ENCODE data around the gene ZNF830. TPM values are rescaled to one million over a fixed set of nuclear protein-coding genes. Genes with fewer than 3 reads are reported as not detected.

The ZNF830 gene
- total RNA-seq, 1 experiment from 2014 or later, result 19.2 TPM

DNA sequence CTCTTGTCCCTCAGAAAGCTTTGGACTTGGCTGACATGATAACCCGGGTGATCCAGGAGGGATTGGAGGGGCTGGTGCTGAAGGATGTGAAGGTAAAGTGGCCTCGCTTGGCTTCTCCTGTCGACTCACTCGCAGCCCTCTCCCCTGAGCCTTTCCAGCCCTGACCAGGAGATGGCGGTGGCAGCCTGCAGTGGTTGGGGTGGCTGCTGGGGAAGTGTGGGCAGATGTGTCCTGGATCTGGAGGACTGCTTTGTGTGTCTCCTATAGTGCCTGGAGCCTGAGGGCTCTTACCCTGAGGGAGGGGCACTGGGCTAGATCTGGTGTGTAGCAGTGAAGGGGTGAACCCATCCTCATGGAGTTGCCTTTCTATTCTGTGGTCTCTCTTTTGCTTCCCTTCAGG lies 36.9 kb downstream of the ZNF830 start:
- H2BK120ac ChIP-seq (ENCODE audit: low read depth, low read length, poor library complexity, severe bottlenecking), result no peak overlapping the region
- no peak overlapping the region for H4K8ac ChIP-seq (replicated peaks; ENCODE audit: insufficient read length, low read depth, low read length)
- H3K9me3 ChIP-seq (ENCODE audit: control insufficient read depth, low read depth, low read length), result no peaks in the 10 kb centered on the region
- no peaks in the 10 kb centered on the region for H3K79me2 ChIP-seq (ENCODE audit: insufficient read depth, low read length)
- H2BK15ac ChIP-seq (ENCODE audit: low read depth, low read length), result no peak overlapping the region
- Mint-ChIP-seq H3K27me3 (ENCODE audit: low read depth) (no peaks in the 10 kb centered on the region), H3K4me1 (no peaks in the 10 kb centered on the region), H3K4me3 (peak overlapping the region in 1 of 2 experiments; percentile 14; a peak in 1 of 5 replicates), H3K27ac (no peak overlapping the region; a peak in 2 of 7 replicates), H3K9me3 (no peaks in the 10 kb centered on the region), H3K36me3 (ENCODE audit: insufficient read depth in 1 of 3, low read depth in 3 of 3) (peaks cover 31 to 99% (median 95%) of the 10 kb centered on the region in 3 experiments)
- H3K18ac ChIP-seq (ENCODE audit: insufficient read length, low read depth, low read length), result no peak overlapping the region
- no peak overlapping the region for H2AK5ac ChIP-seq (ENCODE audit: insufficient read length, low read length)
- no peak overlapping the region for H3T11ph ChIP-seq (ENCODE audit: low read length)
- no peak overlapping the region for H2BK20ac ChIP-seq (ENCODE audit: low read depth, low read length, poor library complexity, severe bottlenecking)
- no peak overlapping the region for H3K9ac ChIP-seq (ENCODE audit: extremely low read depth, insufficient read length, low read length)
- H3K56ac ChIP-seq (ENCODE audit: insufficient read length, low read depth, low read length), result no peak overlapping the region
- no peak overlapping the region for H3K4ac ChIP-seq (ENCODE audit: low read depth, low read length)
- DNase-seq, result peak; percentile 85
- H4K5ac ChIP-seq (ENCODE audit: insufficient read length, low read depth, low read length), result no peak overlapping the region
- no peak overlapping the region for H2BK12ac ChIP-seq (ENCODE audit: insufficient read length, low read depth, low read length)
- H3K23me2 ChIP-seq (ENCODE audit: insufficient read length, low read depth, low read length, poor library complexity, severe bottlenecking), result no peaks in the 10 kb centered on the region
- WGBS (ENCODE audit: extremely low coverage, insufficient read length, low lambda C conversion rate), result no CpG with 5 or more reads among the region's 5 CpGs
- no peak overlapping the region for H3K4me2 ChIP-seq (ENCODE audit: insufficient read depth, insufficient read length, low read length)
- no peak overlapping the region for H2AFZ ChIP-seq (ENCODE audit: low read length)
- H2BK5ac ChIP-seq (ENCODE audit: insufficient read length, low read length), result no peak overlapping the region
- no peaks in the 10 kb centered on the region for H3K4me1 ChIP-seq (ENCODE audit: insufficient read depth, low read length)
- no peak overlapping the region for H4K91ac ChIP-seq (ENCODE audit: insufficient read length, low read depth, low read length)
- no peak overlapping the region for H3K23ac ChIP-seq (ENCODE audit: insufficient read length, low read depth, low read length)
- H4K20me1 ChIP-seq (ENCODE audit: control insufficient read depth, insufficient read depth, insufficient read length), result no peaks in the 10 kb centered on the region
- H3K14ac ChIP-seq (ENCODE audit: insufficient read depth, low read length), result no peak overlapping the region
- H3K79me1 ChIP-seq (ENCODE audit: insufficient read depth, low read depth, low read length, poor library complexity, severe bottlenecking), result no peaks in the 10 kb centered on the region
- H3K27me3 ChIP-seq (ENCODE audit: insufficient read depth, low read length), result no peaks in the 10 kb centered on the region
- H3K27ac ChIP-seq (ENCODE audit: insufficient read length, low read depth, low read length), result no peak overlapping the region
- TF ChIP-seq, protein P1, sequence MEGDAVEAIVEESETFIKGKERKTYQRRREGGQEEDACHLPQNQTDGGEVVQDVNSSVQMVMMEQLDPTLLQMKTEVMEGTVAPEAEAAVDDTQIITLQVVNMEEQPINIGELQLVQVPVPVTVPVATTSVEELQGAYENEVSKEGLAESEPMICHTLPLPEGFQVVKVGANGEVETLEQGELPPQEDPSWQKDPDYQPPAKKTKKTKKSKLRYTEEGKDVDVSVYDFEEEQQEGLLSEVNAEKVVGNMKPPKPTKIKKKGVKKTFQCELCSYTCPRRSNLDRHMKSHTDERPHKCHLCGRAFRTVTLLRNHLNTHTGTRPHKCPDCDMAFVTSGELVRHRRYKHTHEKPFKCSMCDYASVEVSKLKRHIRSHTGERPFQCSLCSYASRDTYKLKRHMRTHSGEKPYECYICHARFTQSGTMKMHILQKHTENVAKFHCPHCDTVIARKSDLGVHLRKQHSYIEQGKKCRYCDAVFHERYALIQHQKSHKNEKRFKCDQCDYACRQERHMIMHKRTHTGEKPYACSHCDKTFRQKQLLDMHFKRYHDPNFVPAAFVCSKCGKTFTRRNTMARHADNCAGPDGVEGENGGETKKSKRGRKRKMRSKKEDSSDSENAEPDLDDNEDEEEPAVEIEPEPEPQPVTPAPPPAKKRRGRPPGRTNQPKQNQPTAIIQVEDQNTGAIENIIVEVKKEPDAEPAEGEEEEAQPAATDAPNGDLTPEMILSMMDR (conservative IDR thresholded peaks at IDR 0.05), result peak; percentile 84
